Muscle of leg (tissue), 11 donors: ENCODE results near the gene RAD50. TPM values are rescaled to one million over a fixed set of nuclear protein-coding genes. Genes with fewer than 3 reads are reported as not detected.

Experiments
- DNase-seq: peaks from one replicate; pipeline ENCODE4 v3.0.0; 2013
- H3K27ac ChIP-seq: one replicate; pipeline ENCODE4 v1.5.1; 2013; ENCODE audit warnings: mild to moderate bottlenecking, low read length, control low read depth
- H3K27me3 ChIP-seq: one replicate; pipeline ENCODE4 v1.6.1; 2013; ENCODE audit warnings: low read length; ENCODE audit not compliant: control insufficient read depth, insufficient read depth
- H3K36me3 ChIP-seq: one replicate; pipeline ENCODE4 v1.6.1; 2013; ENCODE audit warnings: low read length; ENCODE audit not compliant: control insufficient read depth, insufficient read depth
- H3K4me1 ChIP-seq: one replicate; pipeline ENCODE4 v1.6.1; 2013; ENCODE audit warnings: low read length; ENCODE audit not compliant: control insufficient read depth, insufficient read depth
- H3K4me3 ChIP-seq: one replicate; pipeline ENCODE4 v1.5.1; 2013; ENCODE audit warnings: low read length, control low read depth
- H3K9me3 ChIP-seq: replicated peaks from 2 replicates; pipeline ENCODE4 v1.6.1; 2013; ENCODE audit warnings: low read depth, low read length; ENCODE audit not compliant: control insufficient read depth
- WGBS: methylation state at CpG from one replicate; pipeline ENCODE4 v1.1.5; 2013; ENCODE audit warnings: missing lambda C conversion rate; ENCODE audit not compliant: insufficient coverage; 5-methylcytosine and 5-hydroxymethylcytosine counted together
- polyA plus RNA-seq, 8 donors: library from polyadenylated mRNA; unstranded; fragments of 120-200 nt; gene quantifications; one replicate each; pipeline versions ENCODE4 v1.2.1 to v1.2.3, GENCODE V29; 2013; ENCODE audit warnings: inconsistent platforms in 1 of 8, low replicate concordance in 1 of 8; ENCODE audit not compliant: insufficient read length in 8 of 8, insufficient read depth in 1 of 8
- total RNA-seq: library from RNA; stranded (reverse); fragments of 120-200 nt; gene quantifications from one replicate; pipeline ENCODE4 v1.2.4, GENCODE V29; 2013

Gene RAD50
- total and polyA plus RNA-seq, 9 donors: 14.1 to 29.1 (median 22.1) TPM

DNA sequence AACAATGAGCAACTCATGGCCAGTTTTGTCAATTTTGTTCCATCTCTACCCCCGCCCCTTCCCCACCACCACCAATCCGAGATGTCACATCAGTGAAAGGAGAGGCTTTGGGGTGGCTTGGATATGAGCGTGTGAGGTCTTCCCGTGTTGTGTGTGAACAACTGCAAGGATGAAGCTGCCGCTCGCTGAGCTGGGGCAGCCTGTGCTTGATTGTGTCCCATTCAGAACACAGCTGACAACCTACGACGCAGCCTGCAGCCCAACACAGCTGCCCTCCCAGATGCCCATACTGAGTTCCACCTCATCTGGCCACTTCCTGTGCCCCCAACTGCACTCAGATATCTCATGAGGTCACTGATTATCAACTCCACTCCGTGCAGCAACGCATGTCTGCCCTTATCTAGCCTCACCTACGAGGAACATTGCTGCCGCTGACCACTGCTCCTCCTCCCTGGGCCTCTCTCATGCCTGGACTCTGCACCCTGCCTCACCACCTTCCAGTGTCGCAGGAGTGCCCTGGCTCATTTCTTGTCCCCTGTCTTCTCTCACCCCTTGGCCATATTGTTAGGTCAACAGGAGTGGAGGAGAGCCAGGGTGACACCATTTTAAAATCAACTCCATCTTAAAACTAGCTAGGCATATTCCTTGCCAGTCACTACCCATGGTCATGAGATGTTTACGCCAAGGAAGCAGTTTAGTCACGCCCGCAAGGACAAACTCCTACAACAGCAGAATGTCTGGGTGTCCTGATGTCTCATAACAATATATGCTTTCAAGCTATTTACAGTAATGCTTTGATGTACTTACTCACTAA, 109.7 kb downstream of the RAD50 start:
- Histone ChIP-seq H3K4me1 (peaks cover 7% of the 10 kb centered on the region), H3K27me3 (peaks cover 3% of the 10 kb centered on the region), H3K27ac (no peak overlapping the region), H3K9me3 (no peaks in the 10 kb centered on the region), H3K4me3 (no peak overlapping the region), H3K36me3 (no peaks in the 10 kb centered on the region)
- no peak for DNase-seq
- 87% methylated on average over 8 of the region's 16 CpGs for WGBS

DNA sequence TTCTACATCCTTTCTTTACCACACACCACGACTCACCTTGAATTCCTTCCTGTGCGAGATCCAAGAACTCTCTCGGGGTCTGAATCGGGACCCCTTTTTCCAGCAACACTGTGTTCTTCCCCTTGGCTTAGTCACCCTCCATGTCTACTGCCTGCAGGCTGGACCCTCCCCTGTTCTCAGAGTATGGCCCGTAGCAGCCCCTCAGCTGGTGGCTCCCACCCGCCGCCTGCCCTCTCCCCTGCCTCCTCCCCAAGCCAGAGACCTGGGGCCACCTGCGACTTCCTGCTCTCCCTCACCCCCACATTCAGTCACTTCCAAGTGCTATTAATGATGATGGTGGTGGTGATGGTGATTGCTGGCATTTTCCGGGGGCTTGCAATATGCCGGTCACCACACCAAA, 110.5 kb downstream of the RAD50 start:
- H3K9me3 ChIP-seq: no peaks in the 10 kb centered on the region
- no peak overlapping the region for H3K4me3 ChIP-seq
- H3K36me3 ChIP-seq: no peaks in the 10 kb centered on the region
- DNase-seq: no peak
- H3K4me1 ChIP-seq: peaks cover 7% of the 10 kb centered on the region
- WGBS: 83% methylated on average over 5 of the region's 10 CpGs
- H3K27ac ChIP-seq: no peak overlapping the region
- H3K27me3 ChIP-seq: peaks cover 3% of the 10 kb centered on the region

DNA sequence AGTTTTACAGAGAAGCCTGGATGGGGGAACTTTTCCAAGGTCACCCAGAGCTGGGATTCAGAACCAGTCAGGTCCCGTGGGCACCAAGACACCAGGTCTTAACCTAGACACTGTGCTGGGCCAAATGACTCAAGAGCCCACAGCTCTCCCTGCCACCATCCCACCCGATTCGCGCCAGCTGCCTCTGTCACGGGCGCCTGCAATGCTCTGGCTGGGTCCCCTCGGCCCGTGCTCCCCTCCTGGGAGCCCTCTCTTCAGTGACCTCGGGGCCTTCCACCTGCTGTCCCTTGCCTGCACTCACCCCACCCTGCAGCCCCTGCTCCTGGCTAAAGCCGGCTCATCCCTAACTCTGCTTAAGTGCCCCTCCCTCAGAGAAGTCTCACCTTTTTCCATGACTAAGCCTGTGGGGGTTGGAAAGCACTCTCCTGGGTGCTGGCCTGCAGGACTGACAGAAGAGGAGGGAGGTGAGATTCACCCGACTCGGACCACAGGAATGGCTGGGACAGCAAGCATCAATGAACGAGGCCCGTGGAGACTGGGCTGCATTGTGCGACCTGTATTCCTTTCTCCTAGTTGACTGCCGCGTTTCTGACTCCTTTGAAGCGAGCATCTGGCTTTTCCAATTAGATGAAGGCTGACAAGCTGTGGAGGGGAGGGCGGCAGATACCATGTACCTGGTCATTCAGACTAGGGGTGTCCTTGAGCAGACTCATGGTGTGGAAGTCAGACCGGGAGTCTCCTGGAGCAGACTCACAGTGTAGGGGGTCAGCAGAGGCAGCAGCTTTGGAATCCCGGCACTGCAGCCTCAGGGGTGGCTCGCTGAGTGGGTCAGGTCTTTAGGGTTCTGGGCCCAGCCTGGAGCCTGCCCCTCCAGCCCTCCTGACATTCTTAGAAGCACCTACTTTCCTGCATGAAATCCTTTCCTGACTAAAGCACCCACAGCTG, 111.3 kb downstream of the RAD50 start:
- Histone ChIP-seq H3K4me3 (no peak overlapping the region), H3K27me3 (peaks cover 3% of the 10 kb centered on the region), H3K9me3 (no peaks in the 10 kb centered on the region), H3K36me3 (no peaks in the 10 kb centered on the region), H3K4me1 (peaks cover 6% of the 10 kb centered on the region), H3K27ac (no peak overlapping the region)
- WGBS: 58% methylated on average over 20 of the region's 22 CpGs
- DNase-seq: no peak

DNA sequence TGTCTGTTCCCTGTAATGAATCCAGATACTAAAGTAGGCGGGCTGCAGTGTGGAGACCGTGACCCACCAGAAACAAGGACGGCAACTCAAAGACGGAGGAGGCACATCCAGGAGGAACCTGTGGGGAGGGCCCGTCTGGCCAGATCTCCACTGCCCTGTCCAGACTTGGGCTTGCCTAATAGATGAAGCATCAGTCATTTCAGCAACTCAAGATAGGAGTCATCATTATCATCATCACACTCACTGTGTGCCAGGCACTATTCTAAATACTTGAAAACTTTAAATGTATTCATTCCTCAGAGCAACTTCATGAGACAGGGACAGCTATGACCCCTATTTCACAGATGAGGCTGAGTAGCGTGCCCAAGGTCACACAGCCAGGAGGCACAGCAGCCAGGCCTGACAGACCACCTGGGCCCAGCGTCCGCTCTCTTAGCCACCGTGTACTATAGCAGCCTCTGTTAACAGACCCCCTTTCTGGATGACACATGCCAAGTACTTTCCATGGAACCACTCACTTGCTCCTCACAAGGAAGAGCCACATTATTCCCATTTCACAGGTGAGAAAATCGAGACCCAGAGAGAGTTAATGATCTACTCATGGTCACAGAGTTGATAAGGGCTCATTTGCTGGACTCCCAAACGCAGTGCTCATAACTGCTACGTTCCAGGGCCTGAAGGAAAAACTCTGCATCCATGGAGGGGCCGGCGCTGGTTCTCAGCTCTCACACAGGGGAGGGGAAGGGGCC, 112.1 kb downstream of the RAD50 start:
- H3K4me1 ChIP-seq: no peaks in the 10 kb centered on the region
- 72% methylated on average over 7 of the region's 14 CpGs for WGBS
- H3K9me3 ChIP-seq: no peaks in the 10 kb centered on the region
- H3K27ac ChIP-seq: no peak overlapping the region
- no peak overlapping the region for H3K4me3 ChIP-seq
- no peaks in the 10 kb centered on the region for H3K36me3 ChIP-seq
- DNase-seq: no peak
- peaks cover 3% of the 10 kb centered on the region for H3K27me3 ChIP-seq

DNA sequence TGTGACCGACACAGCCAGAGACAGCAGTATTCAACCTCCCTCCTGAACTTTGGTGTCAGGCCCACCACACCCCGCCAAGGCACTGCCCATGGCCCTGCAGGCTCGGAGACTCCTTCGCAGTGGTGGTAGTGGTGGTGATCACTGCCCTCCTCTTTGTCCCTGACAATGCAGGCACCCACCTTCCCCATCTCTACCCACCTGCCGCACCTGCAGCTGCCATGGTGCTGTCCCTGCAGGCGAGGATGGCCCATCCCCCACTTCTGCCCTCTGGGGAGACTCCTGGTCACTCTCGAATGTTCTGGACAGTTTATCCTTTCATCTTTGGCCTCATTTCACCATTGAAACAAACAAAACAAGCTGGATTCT, 112.7 kb downstream of the RAD50 start:
- WGBS: 78% methylated on average over 4 of the region's 7 CpGs
- DNase-seq: no peak
- H3K27me3 ChIP-seq: peaks cover 3% of the 10 kb centered on the region
- no peak overlapping the region for H3K4me3 ChIP-seq
- no peaks in the 10 kb centered on the region for H3K36me3 ChIP-seq
- no peaks in the 10 kb centered on the region for H3K4me1 ChIP-seq
- no peak overlapping the region for H3K27ac ChIP-seq
- no peaks in the 10 kb centered on the region for H3K9me3 ChIP-seq

DNA sequence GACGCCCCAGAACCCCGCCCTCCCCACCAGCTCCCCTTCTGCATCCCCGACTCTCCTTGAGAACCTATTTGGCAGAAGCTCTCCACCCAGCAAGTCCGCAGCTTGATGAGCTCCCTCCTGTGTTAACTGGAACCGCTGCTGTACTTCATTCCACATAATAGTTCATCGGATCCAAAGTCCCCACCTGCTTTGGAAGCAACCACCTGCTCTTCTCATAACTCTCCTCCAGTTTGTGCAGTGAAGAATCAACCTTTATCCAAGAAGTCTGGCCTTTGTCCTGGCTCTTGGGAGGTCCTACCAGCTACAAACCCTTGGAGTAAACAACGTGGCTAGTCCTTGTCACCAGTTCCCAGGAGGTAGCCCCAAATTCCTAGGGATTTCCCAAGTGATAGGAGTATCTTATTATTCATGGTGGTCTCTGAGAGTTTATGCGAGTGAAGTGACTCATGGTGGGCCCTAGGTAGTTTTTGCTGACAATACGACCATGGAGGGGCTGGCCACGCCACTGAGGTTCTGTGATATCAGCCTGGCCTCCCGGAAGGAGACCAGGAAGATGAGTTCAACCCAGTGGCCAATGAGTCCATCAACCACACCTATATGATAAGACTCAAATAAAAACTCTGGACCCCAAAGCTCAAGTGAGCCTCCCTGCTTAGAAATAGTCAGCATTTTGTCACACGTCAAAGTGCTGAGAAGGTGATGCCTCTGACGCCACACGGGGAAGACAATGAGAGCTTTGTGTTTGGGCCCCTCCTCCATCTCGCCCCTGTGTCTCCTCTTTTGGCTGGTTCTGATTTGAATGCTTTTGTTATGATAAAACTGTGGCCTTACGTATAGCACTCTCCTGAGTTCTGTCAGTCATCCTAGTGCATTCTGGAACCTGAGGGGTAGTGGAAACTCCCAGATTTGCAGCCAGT, 113.4 kb downstream of the RAD50 start:
- 83% methylated on average over 9 of the region's 16 CpGs for WGBS
- H3K27me3 ChIP-seq: peaks cover 2% of the 10 kb centered on the region
- no peaks in the 10 kb centered on the region for H3K4me1 ChIP-seq
- H3K27ac ChIP-seq: no peak overlapping the region
- no peaks in the 10 kb centered on the region for H3K9me3 ChIP-seq
- H3K36me3 ChIP-seq: no peaks in the 10 kb centered on the region
- H3K4me3 ChIP-seq: no peak overlapping the region
- DNase-seq: no peak

DNA sequence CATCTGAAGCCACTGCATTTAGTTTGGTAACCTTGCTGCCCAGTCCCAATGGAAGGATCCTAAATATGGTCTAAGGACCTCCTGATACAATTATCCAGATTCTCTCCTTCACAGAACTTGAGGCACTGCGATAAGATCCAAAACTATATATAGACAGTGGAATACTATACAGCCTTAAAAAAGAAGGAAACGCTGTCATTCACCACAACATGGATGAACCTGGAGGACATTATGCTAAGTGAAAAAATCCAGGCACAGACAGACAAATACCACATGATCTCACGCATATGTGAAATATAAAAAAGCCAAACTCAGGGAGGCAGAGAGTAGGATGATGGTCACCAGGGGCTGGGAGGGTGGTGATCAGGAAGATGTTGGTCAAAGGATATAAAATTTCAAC, 114.2 kb downstream of the RAD50 start:
- no peaks in the 10 kb centered on the region for H3K4me1 ChIP-seq
- H3K4me3 ChIP-seq: no peak overlapping the region
- peaks cover 2% of the 10 kb centered on the region for H3K27me3 ChIP-seq
- DNase-seq: no peak
- H3K36me3 ChIP-seq: no peaks in the 10 kb centered on the region
- no CpG with 5 or more reads among the region's 3 CpGs for WGBS
- H3K27ac ChIP-seq: no peak overlapping the region
- H3K9me3 ChIP-seq: no peaks in the 10 kb centered on the region

DNA sequence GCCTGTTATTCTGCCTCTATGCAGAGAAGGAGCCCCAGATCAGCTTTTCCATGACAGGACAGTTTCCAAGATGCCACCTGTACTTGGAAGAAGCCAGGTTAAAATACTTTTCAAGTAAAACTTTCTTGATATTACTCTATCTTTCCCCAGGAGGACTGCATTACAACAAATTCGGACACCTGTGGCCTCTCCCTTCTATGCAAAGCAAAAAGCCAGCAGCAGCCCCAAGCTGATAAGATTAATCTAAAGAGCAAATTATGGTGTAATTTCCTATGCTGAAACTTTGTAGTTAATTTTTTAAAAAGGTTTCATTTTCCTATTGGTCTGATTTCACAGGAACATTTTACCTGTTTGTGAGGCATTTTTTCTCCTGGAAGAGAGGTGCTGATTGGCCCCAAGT, 116.7 kb downstream of the RAD50 start:
- no peak for DNase-seq

DNA sequence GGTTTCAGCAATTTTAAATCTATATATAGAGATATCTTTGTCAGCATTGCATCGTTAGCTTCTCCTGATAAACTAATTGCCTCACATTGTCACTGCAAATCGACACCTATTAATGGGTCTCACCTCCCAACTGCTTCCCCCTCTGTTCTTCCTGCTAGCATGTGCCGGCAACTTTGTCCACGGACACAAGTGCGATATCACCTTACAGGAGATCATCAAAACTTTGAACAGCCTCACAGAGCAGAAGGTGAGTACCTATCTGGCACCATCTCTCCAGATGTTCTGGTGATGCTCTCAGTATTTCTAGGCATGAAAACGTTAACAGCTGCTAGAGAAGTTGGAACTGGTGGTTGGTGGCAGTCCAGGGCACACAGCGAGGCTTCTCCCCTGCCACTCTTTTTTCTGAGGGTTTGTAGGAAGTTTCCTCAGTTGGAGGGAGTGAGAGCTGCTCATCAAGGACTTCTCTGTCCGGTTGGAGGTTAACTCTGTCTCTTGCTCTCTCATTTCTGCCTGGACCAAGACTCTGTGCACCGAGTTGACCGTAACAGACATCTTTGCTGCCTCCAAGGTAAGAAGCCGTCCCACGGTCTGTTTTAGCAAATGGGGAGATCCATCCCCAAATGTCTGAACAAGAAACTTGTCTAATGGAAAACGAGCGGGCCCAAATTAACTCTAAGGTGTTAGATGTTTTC, 117.3 kb downstream of the RAD50 start, which contains the start of gene IL4:
Gene IL4, plus strand, starts transcription at position 51 of the 692 bp plus-strand sequence. Its CDS starts 62 bp downstream, at position 113.
- Histone ChIP-seq H3K36me3 (no peaks in the 10 kb centered on the region), H3K4me3 (no peak within 1 kb of the TSS), H3K27ac (no peak within 1 kb of the TSS), H3K9me3 (no peaks in the 10 kb centered on the region), H3K27me3 (no peaks in the 10 kb centered on the region), H3K4me1 (no peaks in the 10 kb centered on the region)
- no peak for DNase-seq
- 71% methylated on average over 9 of the region's 14 CpGs for WGBS

More for the DNA sequence above, 116.7 kb downstream of the RAD50 start:
- no CpG with 5 or more reads among the region's 1 CpG for WGBS
- Histone ChIP-seq H3K9me3 (no peaks in the 10 kb centered on the region), H3K36me3 (no peaks in the 10 kb centered on the region), H3K27me3 (no peaks in the 10 kb centered on the region), H3K27ac (no peak overlapping the region), H3K4me1 (no peaks in the 10 kb centered on the region), H3K4me3 (no peak overlapping the region)
